HG02938 (cell line): ENCODE results near the gene CPNE5.
"Not testable (repeated sequence)": the region's sequence is repeated elsewhere in the genome, so short reads cannot be mapped to it uniquely, and the experiment has no call there.

Experiments
- ATAC-seq: cut with Tn5 transposase; IDR thresholded peaks from one replicate; pipeline ENCODE4 v1.9.1; 2021; ENCODE audit warnings: mild to moderate bottlenecking, moderate library complexity; ENCODE audit not compliant: unreplicated experiment

CPNE5 gene

DNA sequence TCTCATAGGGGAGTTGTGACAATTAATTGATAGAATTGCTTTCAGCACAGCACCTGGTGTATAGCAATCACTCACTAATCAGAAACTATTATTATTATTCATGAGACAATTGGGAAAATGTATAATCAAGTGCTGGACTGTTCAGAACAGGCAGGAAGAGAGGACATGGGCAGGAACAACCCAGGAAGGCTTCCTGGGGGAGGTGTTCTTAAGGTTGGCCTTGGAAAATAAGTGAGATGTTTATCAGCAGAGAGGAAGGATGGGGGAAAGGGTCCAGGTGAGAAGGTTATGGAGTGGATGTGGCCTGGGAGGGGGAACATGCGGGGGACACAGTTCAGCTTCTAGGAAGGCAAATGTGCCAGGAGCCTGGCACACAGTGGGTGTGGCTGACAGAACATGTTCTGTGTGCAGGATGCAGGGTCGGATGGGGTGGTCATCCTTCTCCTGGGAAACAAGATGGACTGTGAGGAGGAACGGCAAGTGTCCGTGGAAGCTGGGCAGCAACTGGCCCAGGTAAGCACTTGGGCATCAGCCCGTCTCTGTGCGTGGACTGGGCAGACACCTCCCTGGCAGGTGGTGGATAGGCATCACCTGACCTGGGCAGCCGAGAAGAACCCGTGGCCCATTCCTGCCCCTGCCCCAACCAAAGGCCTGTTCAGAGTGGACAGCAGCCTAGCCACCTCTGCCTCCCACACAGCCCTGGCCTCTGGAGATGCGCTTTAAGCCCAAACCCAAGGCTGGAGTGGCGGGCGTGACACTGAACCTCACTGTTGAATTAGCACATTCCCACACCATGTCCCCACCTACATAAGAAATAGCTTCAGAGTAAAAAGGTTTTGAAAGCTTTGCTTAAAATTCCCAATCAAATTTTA is 110.7 kb downstream of the CPNE5 start:
- no peak for ATAC-seq

DNA sequence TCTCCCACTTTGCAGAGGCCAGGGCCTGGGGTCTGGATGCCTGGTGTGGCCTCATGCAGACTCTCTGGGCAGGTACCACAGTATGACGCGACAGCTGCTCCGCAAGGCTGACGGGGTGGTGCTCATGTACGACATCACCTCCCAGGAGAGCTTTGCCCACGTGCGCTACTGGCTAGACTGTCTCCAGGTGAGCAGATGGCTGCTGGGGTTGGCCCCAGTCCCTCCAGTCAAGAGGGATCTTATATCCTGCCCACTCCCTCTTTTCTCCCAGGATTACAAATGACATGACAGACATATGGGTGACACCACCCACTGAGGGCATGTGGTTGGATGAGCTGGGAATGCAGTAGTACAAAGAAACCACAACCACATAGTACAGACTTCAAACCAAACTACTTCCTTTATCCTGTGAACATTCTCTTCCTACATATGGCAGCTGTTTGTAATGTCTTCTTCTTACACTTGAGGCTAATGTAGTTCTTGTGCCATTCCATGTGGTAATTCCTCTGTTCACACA is 111.7 kb downstream of the CPNE5 start:
- ATAC-seq, result no peak

DNA sequence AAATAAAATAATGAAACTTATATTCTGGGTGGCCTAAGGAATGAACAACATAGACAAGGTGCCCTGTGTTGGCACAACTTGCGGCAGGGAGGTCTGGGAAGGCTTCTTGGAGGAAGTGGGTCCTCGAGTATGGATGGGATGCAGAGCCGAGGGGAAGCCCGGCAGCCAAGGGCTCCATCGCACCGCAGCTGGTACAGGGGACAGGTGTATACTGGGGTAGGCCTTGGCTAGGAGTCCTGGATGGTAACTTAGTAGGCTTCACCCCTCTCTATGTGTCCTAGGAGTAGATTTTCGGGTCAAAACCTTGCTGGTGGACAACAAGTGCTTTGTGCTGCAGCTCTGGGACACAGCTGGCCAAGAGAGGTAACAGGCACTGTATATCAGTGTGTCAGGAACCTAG is 113.7 kb downstream of the CPNE5 start:
- ATAC-seq, result no peak

DNA sequence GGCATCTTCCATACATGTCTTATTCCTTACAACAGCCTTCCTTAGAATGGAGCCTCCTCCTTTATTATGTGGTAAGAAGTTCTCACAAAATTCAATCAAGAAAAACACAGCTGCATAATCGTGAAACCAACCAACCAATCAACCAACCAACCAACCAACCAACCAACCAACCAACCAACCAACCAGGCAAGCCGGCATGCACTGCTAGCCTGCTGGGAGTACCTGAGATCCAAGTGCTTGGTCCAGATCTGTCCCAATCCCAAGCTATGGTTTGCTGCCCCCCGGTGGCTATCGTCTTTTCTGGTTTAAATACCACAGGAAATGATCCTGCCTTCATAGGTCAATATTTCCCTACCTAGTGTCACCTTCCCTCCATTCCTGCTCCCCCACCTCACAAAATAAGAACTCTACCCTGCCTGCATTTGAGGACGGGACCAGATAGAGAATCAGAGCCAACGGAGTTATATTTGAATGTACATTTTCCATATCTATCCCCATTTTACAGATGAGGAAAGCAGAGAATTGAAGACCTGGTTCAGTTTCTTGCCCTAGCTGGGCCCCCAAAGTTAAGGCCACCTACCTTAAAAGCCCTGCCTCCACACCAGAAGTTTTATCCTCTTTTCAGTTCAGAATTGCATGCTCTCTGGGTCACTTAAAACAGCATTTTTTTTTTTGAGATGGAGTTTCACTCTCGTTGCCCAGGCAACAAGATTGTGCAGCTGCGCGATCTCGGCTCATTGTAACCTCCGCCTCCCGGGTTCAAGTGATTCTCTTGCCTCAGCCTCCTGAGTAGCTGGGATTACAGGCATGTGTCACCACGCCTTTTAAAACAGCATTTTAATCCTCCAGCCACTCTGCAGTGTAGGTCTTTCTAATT is 114.5 kb downstream of the CPNE5 start:
- no peak for ATAC-seq

DNA sequence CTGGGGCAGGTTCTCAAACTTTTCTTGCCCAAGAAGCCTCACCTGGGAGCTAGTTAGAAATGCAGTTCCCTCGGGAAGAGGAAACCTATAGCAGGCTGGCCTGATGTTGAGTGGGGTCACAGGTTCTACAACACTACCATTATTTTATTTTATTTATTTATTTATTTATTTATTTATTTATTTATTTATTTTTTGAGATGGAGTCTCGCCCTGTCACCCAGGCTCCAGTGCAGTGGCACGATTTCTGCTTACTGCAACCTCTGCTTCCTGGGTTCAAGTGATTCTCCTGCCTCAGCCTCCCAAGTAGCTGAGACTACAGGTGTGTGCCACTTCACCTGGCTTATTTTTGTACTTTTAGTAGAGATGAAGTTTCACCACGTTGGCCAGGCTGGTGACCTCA is 115.3 kb downstream of the CPNE5 start:
- not testable (repeated sequence) for ATAC-seq

DNA sequence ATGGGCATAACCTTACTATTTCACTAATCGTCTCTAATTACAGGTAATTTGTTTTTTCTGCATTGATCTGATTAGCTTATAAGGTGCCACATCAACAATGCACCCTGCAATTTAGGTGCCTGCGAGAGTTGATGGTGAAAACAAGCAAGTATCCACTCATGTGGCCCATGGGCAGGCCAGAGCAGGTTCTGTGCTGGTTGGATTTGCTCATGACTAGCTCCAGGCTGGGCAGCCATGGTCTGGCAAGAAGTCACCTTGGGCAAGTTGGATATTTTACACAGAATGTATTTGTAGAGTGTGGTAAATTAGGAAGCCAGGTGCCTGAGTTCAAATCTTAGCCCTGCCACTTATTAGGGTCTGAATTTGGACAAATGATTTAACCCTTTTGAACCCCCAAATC is 116.4 kb downstream of the CPNE5 start:
- no peak for ATAC-seq

DNA sequence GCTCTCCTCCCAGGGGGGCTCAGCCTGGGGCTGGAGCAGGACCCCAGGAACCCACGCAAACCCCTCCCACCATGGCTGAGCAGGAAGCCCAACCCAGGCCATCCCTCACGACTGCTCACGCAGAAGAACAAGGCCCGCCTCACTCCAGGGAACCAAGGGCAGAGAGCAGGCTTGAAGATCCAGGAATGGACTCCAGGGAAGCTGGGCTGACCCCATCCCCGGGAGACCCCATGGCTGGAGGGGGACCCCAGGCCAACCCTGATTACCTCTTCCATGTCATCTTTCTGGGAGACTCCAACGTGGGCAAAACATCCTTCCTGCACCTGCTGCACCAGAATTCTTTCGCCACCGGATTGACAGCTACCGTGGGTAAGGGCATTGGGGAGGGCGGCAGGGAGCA is 116.9 kb downstream of the CPNE5 start:
- no peak for ATAC-seq

DNA sequence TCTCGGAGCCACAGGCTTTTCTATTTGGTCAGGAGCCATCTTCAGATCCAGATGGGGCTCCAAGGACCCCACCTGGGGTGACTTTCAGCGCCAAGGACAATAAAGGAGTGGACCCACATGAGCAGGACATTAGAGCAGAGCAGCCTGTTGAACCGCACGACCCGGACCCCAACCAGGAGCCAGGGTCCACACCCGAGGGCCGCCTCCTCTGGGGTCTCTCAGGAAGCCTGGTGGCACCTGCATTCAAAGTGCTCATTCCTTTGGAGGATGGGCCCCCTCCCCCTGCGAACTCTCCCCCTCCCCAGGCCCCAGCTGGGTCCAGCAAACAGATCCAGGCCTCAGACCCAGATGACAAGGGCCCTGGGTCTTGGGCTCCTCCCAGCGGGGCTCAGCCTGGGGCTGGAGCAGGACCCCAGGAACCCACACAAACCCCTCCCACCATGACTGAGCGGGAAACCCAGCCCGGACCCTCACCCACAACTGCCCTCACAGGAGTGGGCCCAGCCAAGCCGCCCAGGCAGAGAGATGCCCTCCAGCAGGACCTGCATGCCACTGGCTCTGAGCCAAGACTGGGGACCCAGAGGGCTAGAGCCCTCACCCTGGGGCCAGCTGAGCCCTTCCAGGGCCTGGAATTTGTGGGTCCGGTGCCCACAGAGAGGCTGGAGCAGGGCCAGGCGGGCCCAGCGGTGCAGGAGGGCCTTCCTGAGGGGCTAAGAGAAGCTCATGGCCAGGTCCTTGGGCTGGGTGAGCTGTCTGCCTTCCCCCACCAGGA is 117.7 kb downstream of the CPNE5 start:
- ATAC-seq, result no peak

DNA sequence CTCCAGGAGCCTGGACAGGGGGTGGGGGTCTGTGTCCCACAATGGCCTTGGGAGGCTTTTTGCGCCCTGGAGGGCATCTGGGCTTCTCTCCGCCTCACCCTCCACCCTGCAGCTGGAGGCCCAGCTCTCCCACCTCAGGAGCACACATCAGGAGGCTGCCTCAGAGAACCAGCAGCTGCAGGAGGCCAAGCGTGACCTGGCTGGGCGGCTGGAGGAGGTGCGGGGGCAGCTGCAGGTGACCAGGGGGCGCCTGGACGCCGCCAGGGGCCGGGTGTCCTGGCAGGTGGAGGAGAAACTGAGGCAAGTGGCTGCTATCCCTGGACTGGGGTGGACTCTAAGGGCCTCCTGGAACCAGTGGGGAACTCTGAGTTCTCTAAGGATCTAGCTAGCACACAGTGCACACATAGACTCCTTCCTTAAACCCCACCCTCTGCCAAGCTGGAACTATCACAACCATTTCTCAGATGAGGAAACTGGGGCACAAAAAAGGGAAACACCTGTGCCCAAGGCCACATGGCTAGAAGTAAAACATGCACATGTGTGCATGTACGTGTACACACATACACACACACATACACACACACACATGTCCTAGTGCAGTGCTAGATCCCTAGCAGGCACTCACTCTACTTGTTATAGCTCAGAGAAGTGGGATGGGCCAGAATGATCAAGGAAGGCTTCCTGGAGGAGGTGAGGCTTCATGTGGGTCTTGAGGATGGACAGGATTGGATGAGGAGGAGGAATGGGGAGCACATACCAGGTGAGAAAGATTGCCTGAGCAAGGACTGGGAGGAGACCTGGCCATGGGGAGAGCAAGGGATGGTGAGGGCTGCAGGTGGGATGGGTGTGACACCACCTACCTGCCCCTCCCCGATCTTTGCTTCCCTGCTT is 118.7 kb downstream of the CPNE5 start:
- ATAC-seq, result no peak

DNA sequence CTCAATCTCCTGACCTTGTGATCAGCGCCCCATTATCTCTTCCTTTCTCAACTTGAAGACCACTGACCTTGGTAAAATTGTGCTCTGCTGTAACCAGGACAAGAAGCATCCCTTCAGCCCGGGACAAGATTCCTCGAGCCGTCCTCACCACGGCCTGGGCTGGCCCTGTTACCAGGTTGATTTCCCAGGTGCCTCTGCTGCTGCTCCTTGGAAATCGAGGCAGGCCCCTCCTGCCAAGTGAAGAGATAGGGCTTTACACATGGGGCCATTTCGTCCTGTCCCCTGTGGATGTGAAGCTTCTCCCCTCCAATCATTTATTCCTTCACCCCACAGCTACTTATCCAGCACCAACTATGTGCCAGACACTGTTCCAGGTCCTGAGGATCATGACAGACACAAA is 120.1 kb downstream of the CPNE5 start:
- no peak for ATAC-seq

DNA sequence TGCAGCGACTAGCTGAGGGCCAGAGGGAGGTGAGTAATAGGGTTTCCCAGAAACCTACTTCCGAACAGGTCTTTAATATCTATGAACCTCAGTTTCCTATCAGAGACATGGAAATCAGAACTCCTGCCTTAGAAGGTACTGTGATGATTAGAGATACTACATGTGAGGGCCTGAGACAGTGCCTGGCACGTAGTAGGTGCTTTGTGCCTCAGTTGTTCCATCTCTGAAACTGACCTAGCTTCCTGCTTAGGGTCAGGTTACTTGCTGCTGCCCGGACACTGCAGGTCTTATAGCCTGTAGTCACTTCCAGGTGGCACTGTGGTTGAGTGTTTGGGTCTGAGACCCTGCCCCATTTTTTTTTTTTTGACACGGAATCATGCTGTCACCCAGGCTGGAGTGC is 120.7 kb downstream of the CPNE5 start:
- no peak for ATAC-seq

DNA sequence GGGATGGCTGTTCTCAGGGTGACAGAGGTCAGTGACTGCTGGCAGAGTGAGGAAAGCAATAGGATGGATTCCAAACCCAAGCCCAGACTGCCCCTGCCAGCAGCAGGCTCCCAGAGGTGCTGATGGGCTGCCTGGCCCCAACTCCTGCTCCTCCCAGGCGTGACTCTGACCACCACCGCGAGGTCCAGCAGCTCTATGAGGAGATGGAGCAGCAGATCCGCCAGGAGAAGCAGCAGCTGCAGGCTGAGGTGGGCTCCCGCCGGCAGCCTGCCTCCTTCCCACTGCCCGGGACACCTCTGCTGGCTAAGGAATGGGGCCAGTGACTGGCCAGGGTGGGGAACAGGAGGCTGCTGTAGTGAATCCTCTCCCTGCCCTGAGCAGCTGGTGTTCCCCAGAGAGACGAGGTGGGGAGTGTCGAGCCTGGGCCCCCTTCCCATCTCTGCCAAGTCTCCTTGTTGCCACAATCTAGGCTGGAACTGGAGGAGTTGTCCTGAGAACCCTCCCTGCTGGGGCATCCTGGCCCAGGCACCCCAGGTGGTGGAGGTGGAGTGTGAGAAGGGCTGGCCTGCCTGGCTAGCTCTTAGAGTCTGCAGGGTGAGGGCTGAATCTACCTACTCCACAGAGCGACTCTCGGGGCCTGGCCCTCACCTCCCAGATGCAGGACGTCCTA is 121.2 kb downstream of the CPNE5 start:
- ATAC-seq, result no peak

DNA sequence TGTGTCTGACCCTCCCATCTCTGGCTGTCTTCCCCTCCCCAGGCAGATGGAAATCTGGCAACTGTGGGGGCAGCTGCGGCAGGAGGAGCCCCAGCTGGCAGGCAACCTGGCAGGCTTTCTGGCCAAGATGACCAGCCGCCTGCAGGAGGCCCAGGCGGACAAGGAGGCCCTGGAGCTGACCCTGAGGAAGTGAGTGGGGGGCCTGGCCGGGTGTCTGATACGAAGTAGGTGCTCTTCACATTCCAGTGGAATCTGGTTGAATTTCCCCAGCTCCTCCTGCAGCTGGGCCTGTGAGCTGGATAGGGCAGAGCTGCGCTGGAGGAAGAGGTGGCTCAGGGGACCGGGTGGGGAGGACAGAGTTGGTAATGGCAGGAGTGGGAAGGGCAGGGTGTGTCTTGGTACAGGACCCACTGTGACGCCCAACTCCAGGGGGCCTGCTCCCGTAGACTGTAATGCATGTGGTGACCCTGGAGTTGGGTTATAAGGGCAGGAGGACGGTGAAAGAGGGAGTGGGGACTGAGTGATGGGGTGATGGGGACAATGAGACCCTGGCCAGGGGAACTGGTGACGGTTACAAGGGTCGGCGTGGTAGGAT is 121.9 kb downstream of the CPNE5 start:
- no peak for ATAC-seq

DNA sequence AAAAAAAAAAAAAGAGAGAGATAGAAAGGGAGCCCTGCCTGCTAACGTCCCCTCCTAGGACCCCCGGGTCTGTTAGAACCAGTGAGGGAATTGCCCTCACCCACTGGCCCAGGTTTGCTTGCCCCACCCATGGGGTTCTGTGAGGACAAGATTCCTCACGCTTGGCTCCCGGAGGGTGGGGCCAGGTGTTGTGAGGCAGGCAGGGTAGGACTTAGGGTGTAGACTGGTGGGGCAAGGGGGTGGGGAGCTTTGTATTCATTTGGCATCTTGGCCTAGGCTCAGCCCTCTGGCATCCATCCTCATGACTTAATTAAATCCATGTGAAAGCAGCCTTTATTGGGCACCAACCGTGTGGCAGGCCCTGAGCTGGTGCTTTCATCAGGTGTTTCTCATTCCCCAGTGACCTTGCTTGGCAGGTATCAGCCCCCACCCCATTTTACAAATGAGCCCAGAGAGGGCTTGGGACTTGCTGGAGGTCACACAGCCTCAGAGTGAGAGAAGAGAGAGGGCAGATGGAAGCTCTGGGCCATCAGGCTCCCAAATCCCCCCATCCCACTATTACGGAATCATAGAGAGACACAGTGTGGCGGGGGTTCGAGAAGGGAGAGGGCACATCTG is 122.7 kb downstream of the CPNE5 start:
- no peak for ATAC-seq

DNA sequence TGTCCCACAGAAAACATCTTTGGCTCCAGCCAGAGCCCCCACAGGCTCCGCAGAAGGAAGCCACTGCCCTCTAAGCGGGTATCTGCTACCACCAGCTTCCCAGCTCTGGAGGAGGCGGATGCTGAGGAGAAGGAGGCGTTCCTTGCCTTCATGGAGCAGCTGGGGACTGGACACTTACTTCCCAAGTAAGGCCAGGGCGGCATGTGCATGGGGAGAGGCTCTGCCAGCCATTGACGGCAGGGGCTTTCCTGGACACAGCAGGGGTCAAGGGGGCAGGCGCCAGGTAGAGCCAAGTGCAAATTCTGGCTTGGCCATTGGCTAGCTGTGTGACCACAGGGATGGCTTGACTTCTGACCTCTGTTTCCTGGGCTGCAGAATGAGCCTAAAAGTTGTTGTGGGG is 123.8 kb downstream of the CPNE5 start:
- no peak for ATAC-seq

DNA sequence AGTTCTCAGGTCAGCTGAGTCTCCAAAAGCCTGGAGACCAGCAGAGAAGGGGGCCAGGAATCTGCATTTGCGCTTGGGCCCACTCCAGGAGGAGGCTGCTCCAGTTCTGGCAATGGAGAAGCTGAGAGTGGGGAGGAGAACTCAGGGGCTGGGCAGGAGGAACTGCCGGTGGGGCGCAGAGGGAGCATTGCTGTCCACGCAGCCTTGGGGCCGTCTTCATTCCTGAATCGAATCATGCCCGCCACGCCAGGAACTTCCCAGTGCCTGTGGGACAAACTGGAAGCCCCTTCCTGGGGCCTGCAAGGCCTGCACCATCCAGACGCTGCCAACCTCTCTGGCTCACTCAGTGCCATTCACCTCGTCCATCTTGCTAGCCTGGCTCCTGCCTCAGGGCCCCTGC is 124.7 kb downstream of the CPNE5 start:
- no peak for ATAC-seq

DNA sequence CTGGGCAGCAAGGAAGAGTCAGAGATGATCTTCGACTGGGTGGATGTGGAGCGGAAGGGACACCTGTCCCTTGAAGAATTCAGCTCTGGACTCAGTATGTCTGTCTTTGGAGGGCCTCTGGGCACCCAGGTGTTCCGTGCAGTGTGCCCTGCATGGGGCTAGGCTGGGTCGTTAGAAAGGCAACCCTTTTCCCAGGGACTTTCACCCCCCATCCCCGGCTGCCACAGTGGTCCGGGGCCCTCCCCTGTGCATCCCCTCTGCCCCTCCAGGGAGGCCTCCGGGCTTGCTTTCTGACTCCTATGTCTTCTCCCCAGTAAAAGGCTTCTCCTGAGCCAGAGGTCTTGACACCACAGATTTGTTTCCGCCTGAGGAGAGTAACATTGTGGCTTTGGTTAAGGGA is 125.4 kb downstream of the CPNE5 start:
- ATAC-seq, result no peak

DNA sequence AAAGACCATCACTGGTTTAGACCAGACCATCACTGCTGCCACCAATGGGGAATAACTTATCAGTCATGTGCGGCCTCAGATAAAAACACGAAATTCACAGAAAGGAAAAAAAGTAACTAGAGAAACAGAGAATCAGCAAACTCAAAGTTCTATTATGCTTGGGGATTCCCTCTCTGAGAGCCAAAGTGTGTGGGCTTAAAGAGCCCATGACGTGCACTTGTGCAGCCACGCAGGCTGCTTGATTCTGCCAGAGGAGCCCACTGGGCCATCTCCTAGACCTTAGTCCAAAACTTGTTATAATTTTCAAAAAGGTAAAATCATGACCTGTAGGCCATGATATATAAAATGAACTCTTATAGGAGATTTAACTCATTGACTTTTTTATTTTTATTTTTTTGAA is 126.4 kb downstream of the CPNE5 start:
- no peak for ATAC-seq

DNA sequence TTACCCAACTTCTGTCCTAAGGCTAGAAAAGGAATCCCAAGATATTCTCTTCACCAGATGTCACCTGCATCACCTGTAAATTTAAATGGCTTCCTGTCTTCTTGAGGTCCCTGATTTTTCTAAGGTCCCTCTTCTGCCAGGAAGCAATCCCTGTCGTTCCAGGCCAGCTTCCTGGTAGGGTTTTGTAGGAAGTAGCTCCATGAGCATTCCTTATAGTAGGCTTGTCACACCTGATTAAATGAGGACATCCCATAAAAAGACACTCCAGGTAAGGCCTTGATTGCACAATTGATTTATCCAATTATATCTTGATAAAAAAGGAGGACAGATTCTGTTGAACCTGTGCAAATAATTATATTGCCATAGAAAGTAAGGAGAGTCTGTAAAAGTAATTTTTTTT is 132.9 kb downstream of the CPNE5 start:
- ATAC-seq, result no peak
